ENCODE measurements around the gene PTCRA. TPM values are rescaled to one million over a fixed set of nuclear protein-coding genes. Genes with fewer than 3 reads are reported as not detected.

PTCRA gene
- total and polyA plus RNA-seq, 2 donors (not counting 3 experiments of a cell fraction or from before 2014, with no cell fraction given) = not detected

- Histone ChIP-seq H3K9me1 (replicated peaks; ENCODE audit: control insufficient read depth, extremely low read depth, insufficient read depth, low read length) (no peaks in the 10 kb centered on the region), H3K9ac (replicated peaks; ENCODE audit: extremely low read depth, insufficient read depth, low read length) (no peak overlapping the region), H3K9me3 (replicated peaks; ENCODE audit: control insufficient read depth, insufficient read depth, low read length) (no peaks in the 10 kb centered on the region), H3K4me3 (replicated peaks in 1 of 3; ENCODE audit: insufficient read depth in 1 of 3, low read depth in 1 of 3, low read length in 3 of 3) (no peak overlapping the region), H3K27me3 (ENCODE audit: control insufficient read depth in 2 of 2, insufficient read depth in 2 of 2, low read length in 2 of 2) (no peaks in the 10 kb centered on the region), H4K20me1 (replicated peaks; ENCODE audit: control insufficient read depth, extremely low read depth, insufficient read depth, low read length) (no peaks in the 10 kb centered on the region), H3K27ac (ENCODE audit: insufficient read depth, low read depth, low read length) (no peak overlapping the region), H3K79me2 (ENCODE audit: control insufficient read depth, insufficient read depth, low read length) (peaks cover 2% of the 10 kb centered on the region), H2AFZ (ENCODE audit: low read depth, low read length) (no peak overlapping the region), H3K36me3 (ENCODE audit: control insufficient read depth in 2 of 2, extremely low read depth in 1 of 2, insufficient read depth in 2 of 2, low read length in 2 of 2) (peaks cover 5 to 38% of the 10 kb centered on the region in 2 experiments), H3K4me2 (ENCODE audit: insufficient read depth, low read length) (no peak overlapping the region), H3K4me1 (ENCODE audit: control insufficient read depth, extremely low read depth, insufficient read depth, low read length) (peaks cover 9% of the 10 kb centered on the region)
- TF ChIP-seq GATA2 (IDR thresholded peaks at IDR 0.05; ENCODE audit: insufficient read depth, insufficient read length, low read depth, low read length) (no peak), EZH2 (IDR thresholded peaks at IDR 0.05; ENCODE audit: borderline replicate concordance, low read depth, low read length, severe bottlenecking) (no peak), MAX (IDR thresholded peaks at IDR 0.05; ENCODE audit: insufficient read depth, insufficient read length) (no peak), POLR2AphosphoS5 (IDR thresholded peaks at IDR 0.05; ENCODE audit: insufficient read depth, low read depth, low read length) (no peak), POLR2A (IDR thresholded peaks at IDR 0.05; ENCODE audit: low read depth, low read length) (no peak), MYC (IDR thresholded peaks at IDR 0.05; ENCODE audit: low read depth, low read length) (no peak), CTCF (IDR thresholded peaks at IDR 0.05; ENCODE audit: extremely low read depth in 1 of 2, insufficient read depth in 1 of 2, low read depth in 1 of 2, low read length in 2 of 2) (no peak), FOS (IDR thresholded peaks at IDR 0.05; ENCODE audit: borderline replicate concordance, insufficient read depth, low read length) (no peak), JUN (IDR thresholded peaks at IDR 0.05; ENCODE audit: borderline replicate concordance, insufficient read depth, insufficient read length, low read depth) (no peak)
- no peak for DNase-seq (ENCODE audit: low read depth, low spot score)
- BruUV-seq (replicated peaks) = no TSS peak
- dilution Hi-C loops (cut with MboI; ENCODE audit: extremely low pct_ligation_motif_present, low sequenced_read_pairs) = no loop called here
- CTCF ChIA-PET = interaction anchor here (1.3 to 1.4 kb wide), 2 partner anchors 10 to 28 kb away, joined by 3 to 5 read pairs; partner anchors contain the start of gene CNPY3
- intact Hi-C loops (cut with micrococcal nuclease) = no loop called here
- POLR2A ChIA-PET = no interaction called here
- FAIRE-seq = no peak
Measured at GRCh38 chr6:42938987-42939809, 23.3 kb downstream of the PTCRA start.

All from endothelial cell of umbilical vein (primary cell).